Esophagus muscularis mucosa (tissue), 3 donors: ENCODE results near the gene S100A1.

Experiments used
- CTCF ChIP-seq, 3 experiments: fragments of 200-600 bp in 2 of 3; fragments of 450-650 bp in 1 of 3; sonication (generic) in 2 of 3; IDR thresholded peaks; one replicate each; pipeline ENCODE4 v1.5.1; 2017 to 2019; ENCODE audit warnings: antibody characterized with exemption in 3 of 3, mild to moderate bottlenecking in 2 of 3, moderate library complexity in 1 of 3
- POLR2A ChIP-seq: fragments of 450-650 bp; IDR thresholded peaks from one replicate; pipeline ENCODE4 v1.6.1; 2017; ENCODE audit warnings: antibody characterized with exemption, moderate library complexity, mild to moderate bottlenecking, low read depth

- TF ChIP-seq POLR2A (no peak), CTCF (IDR thresholded peaks at IDR 0.05) (no peak)
Measured at GRCh38 chr1:153631047-153632022, 3.1 kb downstream of the S100A1 start.
